GM23338 (cell line): ENCODE results near the gene ACOX2.

Experiments
- CREB1 ChIP-seq: fragments of 250-450 bp; sonication (Bioruptor Pico); IDR thresholded peaks from 2 replicates; pipeline ENCODE4 v1.5.0; 2020; ENCODE audit warnings: low read depth, mild to moderate bottlenecking, moderate library complexity
- CTCF ChIP-seq, 2 experiments: fragments of 200-600 bp in 1 of 2; sonication (generic) in 1 of 2; conservative IDR thresholded peaks; 2 replicates each; pipeline versions ENCODE4 v1.5.1 to v1.6.1; 2016 to 2017; ENCODE audit warnings: antibody characterized with exemption in 2 of 2, low read depth in 2 of 2, mild to moderate bottlenecking in 2 of 2, moderate library complexity in 1 of 2
- ETS1 ChIP-seq: IDR thresholded peaks from 2 replicates; pipeline ENCODE4 v1.6.1; 2016; ENCODE audit warnings: antibody characterized with exemption
- EZH2 ChIP-seq: fragments of 200-600 bp; sonication (generic); IDR thresholded peaks from one replicate; pipeline ENCODE4 v1.8.0; 2017; ENCODE audit warnings: antibody characterized with exemption, mild to moderate bottlenecking, low read depth; ENCODE audit not compliant: unreplicated experiment
- EZH2phosphoT487 ChIP-seq: fragments of 200-600 bp; sonication (generic); IDR thresholded peaks from one replicate; pipeline ENCODE4 v1.8.1; 2018; ENCODE audit warnings: antibody characterized with exemption; ENCODE audit not compliant: unreplicated experiment
- JUNB ChIP-seq: IDR thresholded peaks from one replicate; pipeline ENCODE4 v1.6.1; 2016; ENCODE audit warnings: antibody characterized with exemption; ENCODE audit not compliant: unreplicated experiment
- POLR2AphosphoS5 ChIP-seq: IDR thresholded peaks from 2 replicates; pipeline ENCODE4 v1.6.1; 2016; ENCODE audit warnings: antibody characterized with exemption, low read depth
- REST ChIP-seq: IDR thresholded peaks from one replicate; pipeline ENCODE4 v1.6.1; 2018; ENCODE audit warnings: antibody characterized with exemption; ENCODE audit not compliant: unreplicated experiment
- STAT1 ChIP-seq: IDR thresholded peaks from one replicate; pipeline ENCODE4 v1.6.1; 2016; ENCODE audit warnings: antibody characterized with exemption; ENCODE audit not compliant: unreplicated experiment
- ZNF462 ChIP-seq: fragments of 250-450 bp; sonication (Bioruptor Pico); IDR thresholded peaks from 2 replicates; pipeline ENCODE4 v1.5.0; 2020; ENCODE audit warnings: mild to moderate bottlenecking, moderate library complexity

GRCh38 chr3:58514405-58514804, 22.6 kb downstream of the ACOX2 start:
- TF ChIP-seq CTCF (conservative IDR thresholded peaks at IDR 0.05; ENCODE audit: low read depth in 2 of 2): no peak
- TF ChIP-seq EZH2: no peak
- TF ChIP-seq CREB1 (CRISPR knock-in tag): no peak
- TF ChIP-seq POLR2AphosphoS5: no peak
- TF ChIP-seq EZH2phosphoT487: no peak
- no peak for TF ChIP-seq REST
- no peak for TF ChIP-seq JUNB
- no peak for TF ChIP-seq STAT1
- no peak for TF ChIP-seq ZNF462 (CRISPR knock-in tag)
- TF ChIP-seq ETS1: no peak
